HK-2 (cell line): ENCODE measurements around the gene NT5E.
"Not testable (repeated sequence)": the region's sequence is repeated elsewhere in the genome, so short reads cannot be mapped to it uniquely, and the experiment has no call there.

Source experiments
- DNase-seq: peaks from one replicate; pipeline ENCODE4 v3.0.0-alpha.2; 2018; ENCODE audit not compliant: unreplicated experiment

Gene NT5E

DNA sequence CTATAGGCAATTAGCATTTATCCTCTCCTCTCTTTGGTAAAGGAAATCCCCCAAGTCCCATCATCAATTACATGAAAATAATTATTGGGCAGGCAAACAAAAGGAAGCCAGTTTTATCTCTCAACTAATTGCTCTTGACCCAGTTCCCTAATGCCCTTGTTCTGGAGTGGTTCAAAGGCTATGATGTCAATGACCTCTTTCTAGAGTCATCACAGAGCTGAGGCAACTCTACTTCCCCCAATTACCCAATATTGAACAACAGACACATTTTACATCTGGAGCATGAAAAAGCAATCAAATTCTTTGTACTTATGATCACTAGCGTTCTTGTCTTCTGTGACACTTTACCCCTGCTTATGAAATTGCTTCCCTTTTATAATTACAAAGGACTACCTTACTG is 43.5 kb downstream of the NT5E start:
- no peak for DNase-seq

DNA sequence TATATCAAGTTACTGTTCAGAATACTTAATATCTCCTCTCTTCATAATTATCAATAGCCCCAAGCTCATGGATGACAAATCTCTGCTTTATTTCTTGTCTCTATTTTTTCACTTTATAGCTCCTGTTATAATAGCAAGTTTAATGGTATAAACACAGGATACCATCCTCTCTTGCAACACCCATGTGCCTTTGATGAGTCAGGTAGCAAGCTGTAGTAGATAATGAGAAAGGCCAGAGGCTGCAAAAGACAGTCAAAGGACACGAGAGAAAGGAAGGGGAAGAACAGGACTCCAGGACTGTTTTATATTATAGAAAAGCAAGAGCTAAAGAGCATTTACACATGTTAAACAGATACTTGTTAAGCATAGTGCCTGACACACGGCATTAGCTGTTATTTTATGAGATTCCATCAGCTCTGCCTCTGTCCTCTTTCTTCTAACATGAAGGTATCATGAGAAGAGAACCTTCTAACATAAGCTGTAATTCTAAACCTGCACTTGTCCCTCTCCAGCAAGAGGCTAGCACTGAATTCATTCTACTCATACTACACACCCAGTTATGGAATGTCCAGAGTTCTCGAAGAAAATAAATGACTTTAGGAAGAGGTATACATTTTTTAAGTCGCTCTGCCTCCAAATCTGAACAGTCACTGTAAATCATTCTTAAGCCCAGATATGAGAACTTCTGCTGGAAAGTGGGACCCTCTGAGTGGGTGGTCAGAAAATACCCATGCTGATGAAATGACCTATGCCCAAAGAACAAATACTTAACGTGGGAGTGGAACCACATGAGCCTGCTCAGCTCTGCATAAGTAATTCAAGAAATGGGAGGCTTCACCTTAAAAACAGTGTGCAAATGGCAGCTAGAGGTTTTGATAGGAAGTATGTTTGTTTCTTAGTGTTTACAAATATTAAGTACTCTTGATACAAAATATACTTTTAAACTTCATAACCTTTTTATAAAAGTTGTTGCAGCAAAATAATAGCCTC is 45.0 kb downstream of the NT5E start:
- no peak for DNase-seq

DNA sequence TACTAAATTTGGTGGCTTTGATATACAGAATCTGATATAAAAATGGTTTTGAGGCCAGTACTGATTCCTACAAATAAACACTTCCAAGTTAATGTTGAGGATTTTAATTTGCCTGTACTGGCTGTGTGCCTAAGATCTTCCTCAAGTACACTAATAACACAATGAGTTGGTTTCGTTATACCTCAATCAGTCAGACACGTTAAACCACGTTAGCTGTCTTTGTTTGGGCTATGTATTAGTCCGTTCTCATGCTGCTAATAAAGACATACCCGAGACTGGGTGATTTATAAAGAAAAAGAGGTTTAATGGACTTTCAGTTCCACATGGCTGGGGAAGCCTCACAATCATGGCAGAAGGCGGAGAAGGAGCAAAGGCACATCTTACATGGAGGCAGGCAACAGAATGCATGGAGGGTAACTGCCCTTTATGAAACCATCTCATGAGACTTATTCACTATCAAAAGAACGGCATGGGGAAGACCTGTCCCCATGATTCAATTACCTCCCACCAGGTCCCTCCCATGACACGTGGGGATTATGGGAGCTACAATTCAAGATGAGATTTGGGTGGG is 46.2 kb downstream of the NT5E start:
- no peak for DNase-seq

DNA sequence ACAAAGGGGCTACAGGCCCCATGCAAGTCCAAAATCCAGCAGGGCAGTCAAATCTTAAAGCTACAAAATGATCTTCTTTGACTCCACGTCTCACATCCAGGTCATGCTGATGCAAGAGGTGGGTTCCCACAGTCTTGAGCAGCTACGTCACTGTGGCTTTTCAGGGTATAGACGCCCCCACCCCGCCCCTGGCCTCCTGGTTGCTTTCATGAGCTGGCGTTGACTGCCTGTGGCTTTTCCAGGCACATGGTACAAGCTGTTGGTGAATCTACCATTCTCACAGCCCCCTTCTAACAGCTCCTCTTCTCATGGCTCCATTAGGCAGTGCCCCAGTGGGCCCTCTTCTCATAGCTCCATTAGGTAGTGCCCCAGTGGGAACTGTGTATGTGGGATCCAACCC is 47.0 kb downstream of the NT5E start:
- no peak for DNase-seq

DNA sequence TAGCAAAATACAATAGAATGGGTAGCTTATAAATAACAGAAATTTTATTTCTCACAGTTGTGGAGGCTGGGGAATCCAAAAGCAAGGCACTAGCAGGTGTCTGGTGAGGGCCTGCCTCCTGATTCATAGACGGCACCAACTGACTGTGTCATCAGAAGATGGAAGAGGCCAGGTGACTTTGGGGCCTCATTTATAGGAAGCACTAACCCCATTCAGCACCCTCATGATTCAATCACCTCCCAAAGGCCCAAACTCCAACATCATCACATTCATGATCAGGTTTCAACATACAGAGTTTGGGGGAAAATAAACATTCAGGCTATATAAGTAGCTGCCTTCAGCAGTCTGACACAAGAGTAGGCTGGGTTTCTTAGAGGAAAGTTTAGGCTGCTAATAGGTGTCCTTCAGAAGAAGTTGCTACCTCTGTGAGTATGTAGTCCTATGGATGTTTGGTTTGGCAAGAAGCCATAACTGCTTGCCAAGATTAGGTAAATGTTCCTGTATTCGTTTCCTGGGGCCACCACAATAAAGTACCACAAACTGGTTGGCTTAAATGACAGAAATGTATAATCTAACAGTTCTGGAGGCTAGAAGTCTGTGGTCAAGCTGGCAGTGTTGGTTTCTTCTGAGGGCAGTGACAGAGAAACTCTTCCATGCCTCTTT is 48.8 kb downstream of the NT5E start:
- DNase-seq: no peak

DNA sequence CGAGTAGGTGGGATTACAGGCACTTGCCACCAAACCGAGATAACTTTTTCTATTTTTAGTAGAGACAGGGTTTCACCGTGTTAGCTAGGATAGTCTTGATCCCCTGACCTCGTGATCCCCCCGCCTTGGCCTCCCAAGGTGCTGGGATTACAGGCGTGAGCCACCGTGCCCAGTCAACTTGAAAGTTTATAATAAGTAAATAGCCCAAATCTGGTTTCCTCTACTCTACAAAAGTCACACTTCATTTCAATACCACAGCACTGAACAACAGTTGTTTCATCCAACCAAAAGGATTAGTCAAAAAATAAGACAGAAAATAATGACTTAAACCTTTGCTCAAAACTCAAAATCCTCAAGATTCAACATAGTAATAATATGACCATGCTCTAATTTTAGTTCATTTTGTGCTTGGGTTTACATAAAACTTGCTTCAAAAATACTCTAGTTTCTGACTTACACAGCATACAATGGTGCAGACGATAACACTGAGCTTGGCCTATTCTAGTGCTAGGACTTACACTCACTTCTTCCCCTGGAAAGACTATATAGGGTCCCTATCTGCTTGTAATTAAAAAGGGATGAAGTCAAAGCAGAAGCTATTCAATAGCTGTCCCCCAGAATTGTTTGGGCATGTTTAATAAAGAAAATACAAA is 56.7 kb downstream of the NT5E start:
- no peak for DNase-seq

DNA sequence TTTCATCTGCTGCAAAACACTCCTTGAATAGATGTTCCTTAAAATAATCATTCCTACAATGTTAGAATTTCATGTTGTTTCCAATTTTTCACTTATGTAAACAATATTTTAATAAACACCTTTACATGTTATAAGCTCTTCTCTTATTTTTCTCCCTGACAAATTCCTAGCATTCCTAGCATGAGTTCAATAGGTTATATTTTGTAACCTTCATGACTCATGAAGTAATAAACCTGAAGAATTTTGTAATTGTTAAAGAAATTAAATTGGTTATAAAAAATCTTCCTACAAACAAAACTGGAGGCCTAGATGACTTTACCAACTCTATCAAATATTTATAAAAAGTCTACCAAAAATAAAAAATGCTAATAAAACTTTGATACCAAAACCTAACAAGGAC is 66.3 kb downstream of the NT5E start:
- no peak for DNase-seq

DNA sequence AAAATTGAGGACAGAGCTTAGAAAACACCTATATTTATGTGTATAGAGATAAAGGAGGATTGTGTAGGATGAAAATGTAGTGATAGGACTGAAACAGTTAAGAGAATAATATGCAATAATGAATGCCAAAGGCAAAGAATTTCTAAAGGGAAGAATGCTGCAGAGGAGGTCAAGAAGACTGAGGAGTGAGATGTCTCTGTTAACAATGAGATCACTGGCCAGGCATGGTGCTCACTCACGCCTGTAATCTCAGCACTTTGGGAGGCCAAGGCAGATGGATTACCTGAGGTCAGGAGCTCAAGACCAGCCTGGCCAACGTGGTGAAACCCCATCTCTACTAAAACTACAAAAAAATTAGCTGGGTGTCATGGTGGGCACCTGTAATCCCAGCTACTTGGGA is 74.4 kb downstream of the NT5E start:
- DNase-seq: not testable (repeated sequence)

DNA sequence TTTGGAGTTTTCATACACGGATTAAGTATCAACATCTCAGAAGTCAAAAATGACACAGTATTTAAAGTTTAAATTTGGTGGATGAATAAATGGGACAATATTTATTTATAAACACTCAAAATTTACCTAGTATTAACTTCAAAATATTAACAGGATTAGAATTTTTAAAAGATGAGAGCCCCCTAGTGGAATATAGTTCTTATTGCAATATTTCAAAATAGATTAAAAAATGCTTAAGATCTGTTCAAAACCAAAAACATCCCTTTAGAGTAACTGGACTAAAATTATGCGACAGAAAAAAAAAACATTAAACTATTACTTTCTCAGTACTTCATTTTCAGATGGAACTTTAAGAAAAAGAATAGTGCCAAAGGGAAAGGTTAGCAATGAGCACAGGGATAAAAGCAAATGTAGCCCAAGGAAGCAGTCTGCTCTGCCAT is 87.2 kb downstream of the NT5E start:
- DNase-seq: no peak

DNA sequence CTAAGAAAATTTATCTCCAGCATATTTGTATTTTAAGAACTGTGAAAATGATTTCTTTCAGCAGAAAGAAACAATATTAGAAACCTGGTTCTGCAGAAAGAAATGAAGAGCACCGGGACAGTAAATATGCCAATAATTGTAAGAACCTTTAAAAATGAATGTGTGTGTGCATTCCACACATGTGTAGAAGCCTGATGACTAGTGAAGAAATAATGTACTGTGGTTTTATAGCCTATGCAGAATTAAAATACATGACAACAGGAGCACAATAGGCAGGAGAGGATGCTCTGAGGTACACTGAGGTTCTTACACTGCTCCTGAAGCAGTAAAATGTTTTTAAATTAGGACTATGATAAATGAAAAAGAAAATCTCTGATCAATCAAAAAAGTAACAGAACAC is 94.9 kb downstream of the NT5E start:
- no peak for DNase-seq
